Nephron (organoid): Measurements from ENCODE around the gene SLC38A11.

Experiments
- H3K27ac Mint-ChIP-seq, 3 experiments: 2 replicates each; pipeline ENCODE4 v1.8.0; 2020; ENCODE audit warnings: mixed read lengths in 3 of 3, mild to moderate bottlenecking in 2 of 3, moderate library complexity in 1 of 3
- H3K27me3 Mint-ChIP-seq: 2 replicates; pipeline ENCODE4 v1.8.0; 2021; ENCODE audit warnings: low read depth, mild to moderate bottlenecking, moderate library complexity, mixed read lengths
- H3K36me3 Mint-ChIP-seq: 2 replicates; pipeline ENCODE4 v1.8.0; 2020; ENCODE audit warnings: low read depth, mixed read lengths
- H3K4me1 Mint-ChIP-seq: 2 replicates; pipeline ENCODE4 v1.8.0; 2020; ENCODE audit warnings: mixed read lengths
- H3K4me3 Mint-ChIP-seq, 3 experiments: 2 replicates each; pipeline ENCODE4 v1.8.0; 2020; ENCODE audit warnings: mild to moderate bottlenecking in 3 of 3, mixed read lengths in 3 of 3, moderate library complexity in 2 of 3
- H3K9me3 Mint-ChIP-seq: 2 replicates; pipeline ENCODE4 v1.8.0; 2020; ENCODE audit warnings: mixed read lengths
- TF ChIP-seq, protein P1 (sequence below), 3 experiments: fragments of 200-600 bp; sonication (generic); IDR thresholded peaks; one replicate each; pipeline ENCODE4 v1.5.0; 2021; ENCODE audit warnings: antibody characterized with exemption in 3 of 3; ENCODE audit not compliant: unreplicated experiment in 3 of 3

Gene SLC38A11

GRCh38 chr2:164859251-164859818 lies 96.0 kb downstream of the SLC38A11 start:
- no peaks in the 10 kb centered on the region for H3K27me3 Mint-ChIP-seq
- H3K36me3 Mint-ChIP-seq: no peaks in the 10 kb centered on the region
- no peaks in the 10 kb centered on the region for H3K9me3 Mint-ChIP-seq
- TF ChIP-seq, protein P1, sequence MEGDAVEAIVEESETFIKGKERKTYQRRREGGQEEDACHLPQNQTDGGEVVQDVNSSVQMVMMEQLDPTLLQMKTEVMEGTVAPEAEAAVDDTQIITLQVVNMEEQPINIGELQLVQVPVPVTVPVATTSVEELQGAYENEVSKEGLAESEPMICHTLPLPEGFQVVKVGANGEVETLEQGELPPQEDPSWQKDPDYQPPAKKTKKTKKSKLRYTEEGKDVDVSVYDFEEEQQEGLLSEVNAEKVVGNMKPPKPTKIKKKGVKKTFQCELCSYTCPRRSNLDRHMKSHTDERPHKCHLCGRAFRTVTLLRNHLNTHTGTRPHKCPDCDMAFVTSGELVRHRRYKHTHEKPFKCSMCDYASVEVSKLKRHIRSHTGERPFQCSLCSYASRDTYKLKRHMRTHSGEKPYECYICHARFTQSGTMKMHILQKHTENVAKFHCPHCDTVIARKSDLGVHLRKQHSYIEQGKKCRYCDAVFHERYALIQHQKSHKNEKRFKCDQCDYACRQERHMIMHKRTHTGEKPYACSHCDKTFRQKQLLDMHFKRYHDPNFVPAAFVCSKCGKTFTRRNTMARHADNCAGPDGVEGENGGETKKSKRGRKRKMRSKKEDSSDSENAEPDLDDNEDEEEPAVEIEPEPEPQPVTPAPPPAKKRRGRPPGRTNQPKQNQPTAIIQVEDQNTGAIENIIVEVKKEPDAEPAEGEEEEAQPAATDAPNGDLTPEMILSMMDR (IDR thresholded peaks at IDR 0.05; ENCODE audit: unreplicated experiment in 3 of 3): no peak
- H3K27ac Mint-ChIP-seq: no peak overlapping the region
- no peak overlapping the region for H3K4me3 Mint-ChIP-seq
- no peaks in the 10 kb centered on the region for H3K4me1 Mint-ChIP-seq

GRCh38 chr2:164852086-164852485 lies 103.2 kb downstream of the SLC38A11 start:
- TF ChIP-seq, protein P1 (IDR thresholded peaks at IDR 0.05; ENCODE audit: unreplicated experiment in 3 of 3): no peak
- Mint-ChIP-seq H3K4me1 (no peaks in the 10 kb centered on the region), H3K36me3 (no peaks in the 10 kb centered on the region), H3K9me3 (no peaks in the 10 kb centered on the region), H3K4me3 (no peak overlapping the region), H3K27me3 (peaks cover 23% of the 10 kb centered on the region), H3K27ac (no peak overlapping the region)

DNA sequence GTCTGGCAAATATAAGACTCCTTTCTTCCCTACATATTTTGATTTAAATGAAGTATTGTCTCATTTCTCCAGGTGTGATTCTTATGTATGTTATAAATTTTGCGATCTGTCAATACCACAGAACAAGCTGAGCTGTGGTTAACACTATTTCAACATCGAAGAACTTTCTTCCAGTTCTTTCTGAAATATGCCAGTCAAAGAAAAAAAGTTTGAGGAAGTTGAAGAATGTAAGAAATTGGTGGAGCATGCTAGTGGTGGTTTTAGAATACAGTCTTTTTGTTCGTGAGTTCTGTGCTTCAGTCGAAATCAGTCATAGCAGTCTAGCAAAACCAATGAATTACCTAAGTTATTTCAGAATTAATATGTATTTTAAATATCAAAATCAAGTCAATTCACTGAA lies 105.1 kb downstream of the SLC38A11 start:
- Mint-ChIP-seq H3K36me3 (no peaks in the 10 kb centered on the region), H3K27me3 (peaks cover 28% of the 10 kb centered on the region), H3K4me3 (no peak overlapping the region), H3K9me3 (no peaks in the 10 kb centered on the region), H3K27ac (no peak overlapping the region), H3K4me1 (no peaks in the 10 kb centered on the region)
- TF ChIP-seq, protein P1 (IDR thresholded peaks at IDR 0.05; ENCODE audit: unreplicated experiment in 3 of 3): no peak

DNA sequence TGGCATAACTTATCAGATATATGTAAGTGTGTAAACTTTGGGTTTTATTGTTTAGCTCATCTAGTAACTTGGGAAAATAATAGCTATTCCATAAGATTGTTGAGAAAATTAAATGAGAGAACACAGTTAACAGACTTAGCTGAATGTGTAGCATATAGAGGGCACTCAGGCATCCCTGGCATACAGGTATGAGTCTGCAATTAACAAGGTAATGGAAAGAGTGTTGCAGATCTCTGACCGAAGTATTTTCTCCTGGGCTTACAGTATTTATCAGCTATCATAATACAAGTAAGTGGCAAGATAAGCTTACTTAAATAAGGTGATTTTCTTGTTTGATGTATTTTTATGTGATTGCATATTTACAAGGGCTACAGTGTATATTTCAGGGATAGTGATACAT lies 105.8 kb downstream of the SLC38A11 start:
- no peaks in the 10 kb centered on the region for H3K36me3 Mint-ChIP-seq
- peaks cover 28% of the 10 kb centered on the region for H3K27me3 Mint-ChIP-seq
- H3K4me1 Mint-ChIP-seq: no peaks in the 10 kb centered on the region
- H3K27ac Mint-ChIP-seq: no peak overlapping the region
- no peaks in the 10 kb centered on the region for H3K9me3 Mint-ChIP-seq
- H3K4me3 Mint-ChIP-seq: no peak overlapping the region
- TF ChIP-seq, protein P1 (IDR thresholded peaks at IDR 0.05; ENCODE audit: unreplicated experiment in 3 of 3): no peak

GRCh38 chr2:164847981-164848741 lies 107.2 kb downstream of the SLC38A11 start:
- peaks cover 4% of the 10 kb centered on the region for H3K4me1 Mint-ChIP-seq
- peak overlapping the region in 2 of 3 experiments; percentile 36 to 68 for H3K27ac Mint-ChIP-seq
- no peaks in the 10 kb centered on the region for H3K9me3 Mint-ChIP-seq
- TF ChIP-seq, protein P1 (IDR thresholded peaks at IDR 0.05; ENCODE audit: unreplicated experiment in 3 of 3): no peak
- H3K27me3 Mint-ChIP-seq: peaks cover 34% of the 10 kb centered on the region
- no peak overlapping the region for H3K4me3 Mint-ChIP-seq
- no peaks in the 10 kb centered on the region for H3K36me3 Mint-ChIP-seq

GRCh38 chr2:164847291-164847690 lies 108.0 kb downstream of the SLC38A11 start:
- no peaks in the 10 kb centered on the region for H3K9me3 Mint-ChIP-seq
- peaks cover 4% of the 10 kb centered on the region for H3K4me1 Mint-ChIP-seq
- peaks cover 34% of the 10 kb centered on the region for H3K27me3 Mint-ChIP-seq
- H3K4me3 Mint-ChIP-seq: no peak overlapping the region
- no peak overlapping the region for H3K27ac Mint-ChIP-seq
- TF ChIP-seq, protein P1 (IDR thresholded peaks at IDR 0.05; ENCODE audit: unreplicated experiment in 3 of 3): no peak
- H3K36me3 Mint-ChIP-seq: no peaks in the 10 kb centered on the region
